ENCODE data around the gene SMOC2.

Gene SMOC2

DNA sequence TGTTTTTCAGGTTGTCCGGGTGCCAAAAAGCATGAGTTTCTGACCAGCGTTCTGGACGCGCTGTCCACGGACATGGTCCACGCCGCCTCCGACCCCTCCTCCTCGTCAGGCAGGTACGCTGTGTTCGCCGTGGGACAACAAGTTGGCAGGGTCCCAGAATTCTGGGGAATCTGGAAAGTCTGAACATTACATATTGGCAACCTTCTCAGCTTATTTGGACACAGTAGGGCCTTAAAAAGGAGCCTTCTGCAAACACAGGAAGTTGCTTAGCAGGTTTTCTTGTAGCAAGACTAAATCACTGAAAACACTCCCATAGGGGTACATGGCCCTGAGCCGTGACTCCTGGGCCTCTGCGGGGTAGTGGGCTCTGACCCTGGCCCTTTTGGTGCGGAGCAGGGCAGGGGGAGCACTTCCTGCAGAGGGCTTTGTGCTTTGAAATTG lies 209.7 kb downstream of the SMOC2 start:
- no peak for DNase-seq
- no peaks in the 10 kb centered on the region for H3K9me3 ChIP-seq
- H3K4me3 ChIP-seq (ENCODE audit: low read depth, low read length) = no peak overlapping the region
- H3K4me1 ChIP-seq = no peaks in the 10 kb centered on the region
- H3K36me3 ChIP-seq = no peaks in the 10 kb centered on the region
- no peaks in the 10 kb centered on the region for H3K27me3 ChIP-seq
- TF ChIP-seq, protein P1, sequence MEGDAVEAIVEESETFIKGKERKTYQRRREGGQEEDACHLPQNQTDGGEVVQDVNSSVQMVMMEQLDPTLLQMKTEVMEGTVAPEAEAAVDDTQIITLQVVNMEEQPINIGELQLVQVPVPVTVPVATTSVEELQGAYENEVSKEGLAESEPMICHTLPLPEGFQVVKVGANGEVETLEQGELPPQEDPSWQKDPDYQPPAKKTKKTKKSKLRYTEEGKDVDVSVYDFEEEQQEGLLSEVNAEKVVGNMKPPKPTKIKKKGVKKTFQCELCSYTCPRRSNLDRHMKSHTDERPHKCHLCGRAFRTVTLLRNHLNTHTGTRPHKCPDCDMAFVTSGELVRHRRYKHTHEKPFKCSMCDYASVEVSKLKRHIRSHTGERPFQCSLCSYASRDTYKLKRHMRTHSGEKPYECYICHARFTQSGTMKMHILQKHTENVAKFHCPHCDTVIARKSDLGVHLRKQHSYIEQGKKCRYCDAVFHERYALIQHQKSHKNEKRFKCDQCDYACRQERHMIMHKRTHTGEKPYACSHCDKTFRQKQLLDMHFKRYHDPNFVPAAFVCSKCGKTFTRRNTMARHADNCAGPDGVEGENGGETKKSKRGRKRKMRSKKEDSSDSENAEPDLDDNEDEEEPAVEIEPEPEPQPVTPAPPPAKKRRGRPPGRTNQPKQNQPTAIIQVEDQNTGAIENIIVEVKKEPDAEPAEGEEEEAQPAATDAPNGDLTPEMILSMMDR (IDR thresholded peaks at IDR 0.05; ENCODE audit: low read depth, low read length) = no peak

DNA sequence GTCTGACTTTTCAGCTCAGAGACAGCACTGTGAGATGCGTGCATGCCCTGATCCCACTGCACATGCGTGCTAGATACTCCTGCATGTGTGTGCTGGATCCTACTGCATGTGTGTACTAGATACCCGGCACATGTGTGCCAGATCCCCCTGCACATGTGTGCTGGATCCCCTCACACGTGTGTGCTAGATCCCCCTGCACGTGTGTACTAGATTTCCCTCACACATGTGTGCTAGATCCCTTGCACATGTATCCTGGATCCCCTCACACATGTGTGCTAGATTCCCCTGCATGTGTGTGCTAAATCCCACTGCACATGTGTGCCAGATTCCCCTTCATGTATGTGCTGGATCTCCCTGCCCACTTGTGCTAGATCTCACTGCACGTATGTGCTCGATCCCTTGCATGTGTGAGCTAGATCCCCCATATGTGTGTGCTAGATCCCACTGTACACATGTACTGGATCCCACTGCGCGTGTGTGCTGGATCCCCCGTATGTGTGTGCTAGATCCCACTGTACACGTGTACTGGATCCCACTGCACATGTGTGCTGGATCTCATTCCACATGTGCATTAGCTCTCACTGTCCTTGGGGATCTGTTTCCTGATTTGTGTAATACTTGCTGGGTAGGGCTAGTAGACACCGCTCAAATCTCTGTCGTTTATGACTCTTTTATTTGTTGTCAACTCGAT lies 214.6 kb downstream of the SMOC2 start:
- Histone ChIP-seq H3K4me3 (ENCODE audit: low read depth, low read length) (no peak overlapping the region), H3K36me3 (no peaks in the 10 kb centered on the region), H3K4me1 (no peaks in the 10 kb centered on the region), H3K9me3 (no peaks in the 10 kb centered on the region), H3K27me3 (no peaks in the 10 kb centered on the region)
- no peak for DNase-seq
- TF ChIP-seq, protein P1 (IDR thresholded peaks at IDR 0.05; ENCODE audit: low read depth, low read length) = no peak

DNA sequence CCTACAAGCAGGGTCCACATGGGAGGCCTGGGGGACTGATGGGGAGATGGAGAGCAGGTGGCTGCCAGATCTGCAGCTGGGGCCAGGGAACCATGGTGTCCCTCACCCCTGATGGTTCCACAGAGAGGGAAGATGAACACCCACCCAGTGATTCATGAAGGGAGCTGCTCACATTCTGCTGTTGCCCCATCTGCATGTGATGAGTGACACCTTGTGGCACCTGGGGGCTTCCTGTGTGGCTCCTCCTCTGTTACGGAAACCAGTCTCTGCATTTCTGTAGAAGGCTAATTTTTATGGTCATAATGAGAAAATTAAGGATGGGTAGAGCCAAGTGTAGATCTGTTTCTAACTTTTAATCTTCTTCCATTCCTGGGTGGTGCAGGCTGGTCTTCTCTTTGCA lies 217.1 kb downstream of the SMOC2 start:
- no peaks in the 10 kb centered on the region for H3K4me1 ChIP-seq
- TF ChIP-seq, protein P1 (IDR thresholded peaks at IDR 0.05; ENCODE audit: low read depth, low read length) = no peak
- H3K36me3 ChIP-seq = no peaks in the 10 kb centered on the region
- no peaks in the 10 kb centered on the region for H3K27me3 ChIP-seq
- no peaks in the 10 kb centered on the region for H3K9me3 ChIP-seq
- no peak overlapping the region for H3K4me3 ChIP-seq (ENCODE audit: low read depth, low read length)
- DNase-seq = no peak

DNA sequence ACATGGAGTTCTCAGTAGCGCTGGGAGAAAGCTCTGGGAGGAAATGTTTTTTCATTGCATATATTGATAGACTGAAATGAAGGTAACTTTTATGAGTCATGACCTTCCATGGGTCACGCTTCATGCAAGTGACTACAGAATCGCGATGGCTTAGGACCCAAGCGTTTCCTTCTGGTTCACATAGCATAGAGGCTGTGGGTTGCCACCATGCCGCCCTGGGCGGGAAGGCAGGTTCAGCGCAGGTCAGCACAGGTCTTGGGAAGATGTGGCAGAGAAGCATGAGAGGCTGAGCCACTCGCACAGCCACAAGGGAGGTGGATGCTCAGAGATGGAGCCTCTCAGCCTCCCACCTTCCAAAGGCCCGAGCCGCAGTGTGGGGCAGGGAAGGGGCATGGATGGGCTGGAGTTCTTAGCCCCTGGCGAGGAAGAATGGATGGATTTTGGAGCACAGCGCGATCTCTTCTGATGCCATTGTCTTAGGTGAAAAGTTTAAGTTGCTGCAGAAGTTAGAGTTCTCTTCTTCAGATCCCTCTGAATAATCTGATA lies 219.5 kb downstream of the SMOC2 start:
- no peaks in the 10 kb centered on the region for H3K36me3 ChIP-seq
- H3K9me3 ChIP-seq = no peaks in the 10 kb centered on the region
- H3K27me3 ChIP-seq = no peaks in the 10 kb centered on the region
- DNase-seq = no peak
- no peak overlapping the region for H3K4me3 ChIP-seq (ENCODE audit: low read depth, low read length)
- no peaks in the 10 kb centered on the region for H3K4me1 ChIP-seq
- TF ChIP-seq, protein P1 (IDR thresholded peaks at IDR 0.05; ENCODE audit: low read depth, low read length) = no peak

DNA sequence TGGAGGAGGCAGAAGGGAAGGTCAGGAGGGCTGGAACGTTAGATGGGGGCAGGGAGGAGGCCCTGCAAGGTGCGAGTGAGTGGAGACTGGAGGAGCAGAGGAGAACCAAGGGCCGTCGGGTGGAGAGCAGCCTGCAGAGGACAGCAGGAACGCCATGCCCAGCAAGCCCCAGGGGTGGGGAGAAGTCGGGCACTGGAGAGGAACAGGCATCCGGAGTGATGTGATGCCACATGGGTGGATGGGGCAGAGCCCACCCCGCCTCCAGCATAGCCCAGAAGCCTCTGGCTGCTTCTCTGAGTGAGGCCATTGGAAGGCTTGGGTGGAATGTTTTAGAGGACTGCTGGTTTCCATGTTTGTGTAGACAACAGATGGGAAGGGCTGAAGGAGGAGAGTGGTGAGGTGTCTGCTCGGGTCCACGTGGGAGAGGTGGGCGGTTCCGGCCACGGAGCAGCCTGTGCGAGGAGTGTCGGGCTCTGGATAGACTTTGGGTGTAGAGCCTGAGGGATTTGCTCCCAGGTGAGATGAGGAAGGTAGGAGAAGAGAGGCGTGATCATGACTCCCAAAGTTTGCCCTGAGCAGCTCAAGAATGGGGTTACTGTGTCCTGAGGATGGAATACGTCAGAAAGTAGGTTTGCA lies 221.4 kb downstream of the SMOC2 start:
- Histone ChIP-seq H3K36me3 (no peaks in the 10 kb centered on the region), H3K9me3 (no peaks in the 10 kb centered on the region), H3K4me1 (no peaks in the 10 kb centered on the region), H3K4me3 (ENCODE audit: low read depth, low read length) (no peak overlapping the region), H3K27me3 (no peaks in the 10 kb centered on the region)
- no peak for DNase-seq
- TF ChIP-seq, protein P1 (IDR thresholded peaks at IDR 0.05; ENCODE audit: low read depth, low read length) = no peak

DNA sequence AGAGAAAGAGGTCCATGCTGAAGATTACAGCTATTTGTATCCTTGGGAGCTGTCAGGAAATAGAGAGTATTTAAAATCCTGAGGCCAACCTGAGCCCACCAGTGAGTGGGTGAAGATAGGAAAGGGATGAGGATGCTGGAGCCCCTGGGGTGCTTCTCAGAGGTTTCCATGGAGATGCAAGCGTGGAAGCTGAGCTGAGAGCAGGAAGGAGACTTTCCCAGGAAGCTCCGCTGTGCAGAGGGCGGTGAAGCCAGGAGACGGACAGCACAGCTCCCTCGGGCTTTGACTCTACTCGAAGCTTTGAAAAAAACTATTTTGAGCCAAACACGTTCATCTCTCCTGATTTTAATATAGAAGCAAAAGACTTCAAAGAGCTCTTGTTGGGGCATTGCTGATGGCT lies 222.1 kb downstream of the SMOC2 start:
- Histone ChIP-seq H3K4me1 (no peaks in the 10 kb centered on the region), H3K36me3 (no peaks in the 10 kb centered on the region), H3K4me3 (ENCODE audit: low read depth, low read length) (no peak overlapping the region), H3K27me3 (no peaks in the 10 kb centered on the region), H3K9me3 (no peaks in the 10 kb centered on the region)
- TF ChIP-seq, protein P1 (IDR thresholded peaks at IDR 0.05; ENCODE audit: low read depth, low read length) = no peak
- DNase-seq = no peak

Measured in BE2C (cell line).